Body of pancreas (tissue), 4 donors: ENCODE measurements around the gene MAP3K7. TPM values are rescaled to one million over a fixed set of nuclear protein-coding genes. Genes with fewer than 3 reads are reported as not detected.

Source experiments
- ATAC-seq: fragments of 150-250 bp; one replicate; pipeline ENCODE4 v1.9.1; 2016
- DNase-seq, 4 donors: peaks; one replicate each; pipeline ENCODE4 v3.0.0-alpha.2; 2019
- H3K27ac ChIP-seq, 4 donors: fragments of 200-600 bp; sonication (generic); 1 replicate in 3 of 4; 2 replicates in 1 of 4; pipeline versions ENCODE4 v1.5.1 to v1.6.1; 2016 to 2019; ENCODE audit warnings: mild to moderate bottlenecking in 1 of 4, mixed read lengths in 1 of 4, moderate library complexity in 1 of 4
- H3K27me3 ChIP-seq, 2 donors: fragments of 200-600 bp; sonication (generic); one replicate each; pipeline ENCODE4 v1.6.0; 2016; ENCODE audit warnings: mild to moderate bottlenecking in 1 of 2
- H3K36me3 ChIP-seq, 2 donors: fragments of 200-600 bp; sonication (generic); replicated peaks in 1 of 2; 2 replicates each; pipeline ENCODE4 v1.5.1; 2016; ENCODE audit warnings: low read depth in 2 of 2; ENCODE audit not compliant: insufficient read depth in 1 of 2
- H3K4me1 ChIP-seq: fragments of 200-600 bp; sonication (generic); one replicate; pipeline ENCODE4 v1.6.0; 2016
- H3K4me3 ChIP-seq, 2 donors: fragments of 200-600 bp; sonication (generic); 1 replicate in 1 of 2; 2 replicates in 1 of 2; pipeline ENCODE4 v1.5.1; 2016 to 2019
- H3K9me3 ChIP-seq, 3 donors: fragments of 200-600 bp; sonication (generic); 1 replicate in 2 of 3; 2 replicates in 1 of 3; pipeline ENCODE4 v1.5.1; 2016
- CTCF ChIP-seq, 7 experiments: fragments of 450-650 bp in 4 of 7; fragments of 200-600 bp in 3 of 7; sonication (generic) in 3 of 7; IDR thresholded peaks; one replicate each; pipeline ENCODE4 v1.5.1; 2016 to 2019; ENCODE audit warnings: antibody characterized with exemption in 7 of 7
- POLR2A ChIP-seq, 3 donors: fragments of 450-650 bp; IDR thresholded peaks; one replicate each; pipeline ENCODE4 v1.6.1; 2016; ENCODE audit warnings: antibody characterized with exemption in 3 of 3, mild to moderate bottlenecking in 2 of 3
- WGBS, 2 donors: methylation state at CpG; one replicate each; pipeline ENCODE4 v1.1.5; 2017; 5-methylcytosine and 5-hydroxymethylcytosine counted together
- intact Hi-C: fragments of 100-400 bp; cut with DNase I; formaldehyde crosslinking; loops from one replicate; pipeline ENCODE4 v1.15.1; 2023
- total RNA-seq, 2 donors: library from RNA; depleted of rRNA; stranded (reverse); fragments of >200 nt; gene quantifications; one replicate each; pipeline ENCODE4 v1.1.0, GENCODE V29; 2016

Gene MAP3K7
- total RNA-seq, 2 donors from 2014 or later = 7.3 to 16.1 TPM

DNA sequence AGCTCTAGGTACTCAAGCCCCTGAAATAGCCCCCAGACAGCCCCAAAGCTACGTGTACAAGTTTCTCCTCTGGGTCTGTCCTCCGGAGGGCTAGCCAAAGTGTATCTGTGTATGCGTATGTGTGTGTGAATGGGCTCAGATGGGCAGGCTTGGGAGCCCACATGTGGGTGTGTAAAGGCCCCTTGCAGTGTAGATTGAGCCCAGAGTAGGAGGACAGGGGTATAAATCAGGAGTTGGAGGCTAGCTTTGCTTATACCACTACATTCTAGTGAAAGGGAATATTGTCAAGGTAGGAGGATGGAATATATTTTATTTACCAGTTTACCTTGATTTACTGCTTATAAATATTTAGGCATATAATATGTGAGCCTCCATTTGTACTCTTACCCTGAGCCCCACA lies 9.0 kb upstream of the MAP3K7 start:
- 40 to 53% methylated on average over 3 of the region's 3 CpGs for WGBS, 2 donors
- Histone ChIP-seq H3K4me1 (no peaks in the 10 kb centered on the region), H3K36me3 (no peaks in the 10 kb centered on the region), H3K9me3 (no peaks in the 10 kb centered on the region), H3K27me3 (peaks cover 0 to 3% of the 10 kb centered on the region in 2 donors), H3K27ac (no peak overlapping the region), H3K4me3 (no peak overlapping the region)
- no peak for DNase-seq
- TF ChIP-seq CTCF (IDR thresholded peaks at IDR 0.05) (no peak), POLR2A (IDR thresholded peaks at IDR 0.05) (no peak)
- intact Hi-C loops = no loop called here
- no peak for ATAC-seq

GRCh38 chr6:90586546-90586835 lies 381 bp downstream of the MAP3K7 start:
- peak; percentile 19 for ATAC-seq
- H3K27ac ChIP-seq = peak overlapping the region; percentile 87 to 94 (median 90)
- 1 to 4% methylated on average over 4 to 18 of the region's 18 CpGs for WGBS, 2 donors

DNA sequence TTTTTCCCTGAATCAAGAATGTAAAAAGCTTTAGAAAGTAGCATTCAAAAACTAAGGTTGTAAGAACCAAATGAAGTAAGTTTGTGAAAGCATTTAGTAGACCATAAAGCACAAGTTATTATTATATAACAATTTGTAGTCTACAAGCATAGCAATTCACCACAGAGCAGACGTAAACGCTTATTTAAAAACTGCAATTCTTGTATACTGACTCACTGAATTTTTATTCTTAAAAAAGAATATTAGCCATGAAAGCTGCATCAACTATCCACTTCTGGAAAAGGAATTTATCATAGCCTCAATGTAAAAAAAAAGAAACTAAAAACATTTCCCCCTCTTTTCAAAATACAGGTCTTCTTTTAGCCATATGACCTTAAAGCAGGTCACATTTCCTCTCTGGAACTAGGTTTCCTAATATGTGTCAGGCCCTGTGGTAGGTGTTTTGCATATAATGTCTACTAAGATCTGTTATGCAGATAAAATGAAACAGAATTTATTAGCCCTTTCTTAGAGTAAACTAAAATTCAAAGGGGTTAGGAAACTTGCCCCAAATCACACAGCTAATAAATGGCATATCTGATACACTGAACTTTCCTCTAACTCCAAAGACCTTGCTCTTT lies 2.1 kb downstream of the MAP3K7 start:
- no peaks in the 10 kb centered on the region for H3K9me3 ChIP-seq
- ATAC-seq = no peak
- 87% methylated on average over 2 of the region's 2 CpGs for WGBS, 2 donors
- no peak overlapping the region for H3K27ac ChIP-seq
- H3K36me3 ChIP-seq = no peaks in the 10 kb centered on the region
- H3K4me3 ChIP-seq = no peak overlapping the region
- no peak for DNase-seq
- no peaks in the 10 kb centered on the region for H3K27me3 ChIP-seq
- intact Hi-C loops = no loop called here
- peaks cover 24% of the 10 kb centered on the region for H3K4me1 ChIP-seq
- TF ChIP-seq CTCF (IDR thresholded peaks at IDR 0.05) (no peak), POLR2A (IDR thresholded peaks at IDR 0.05) (no peak)

More at GRCh38 chr6:90586546-90586835, 381 bp downstream of the MAP3K7 start:
- H3K9me3 ChIP-seq = no peaks in the 10 kb centered on the region
- peaks cover 24% of the 10 kb centered on the region for H3K4me1 ChIP-seq
- intact Hi-C loops = no loop called here
- TF ChIP-seq POLR2A (IDR thresholded peaks at IDR 0.05) (no peak), CTCF (IDR thresholded peaks at IDR 0.05) (no peak)
- H3K36me3 ChIP-seq = no peaks in the 10 kb centered on the region
- no peaks in the 10 kb centered on the region for H3K27me3 ChIP-seq
- DNase-seq = no peak
- H3K4me3 ChIP-seq = peak overlapping the region; percentile 50 to 84

DNA sequence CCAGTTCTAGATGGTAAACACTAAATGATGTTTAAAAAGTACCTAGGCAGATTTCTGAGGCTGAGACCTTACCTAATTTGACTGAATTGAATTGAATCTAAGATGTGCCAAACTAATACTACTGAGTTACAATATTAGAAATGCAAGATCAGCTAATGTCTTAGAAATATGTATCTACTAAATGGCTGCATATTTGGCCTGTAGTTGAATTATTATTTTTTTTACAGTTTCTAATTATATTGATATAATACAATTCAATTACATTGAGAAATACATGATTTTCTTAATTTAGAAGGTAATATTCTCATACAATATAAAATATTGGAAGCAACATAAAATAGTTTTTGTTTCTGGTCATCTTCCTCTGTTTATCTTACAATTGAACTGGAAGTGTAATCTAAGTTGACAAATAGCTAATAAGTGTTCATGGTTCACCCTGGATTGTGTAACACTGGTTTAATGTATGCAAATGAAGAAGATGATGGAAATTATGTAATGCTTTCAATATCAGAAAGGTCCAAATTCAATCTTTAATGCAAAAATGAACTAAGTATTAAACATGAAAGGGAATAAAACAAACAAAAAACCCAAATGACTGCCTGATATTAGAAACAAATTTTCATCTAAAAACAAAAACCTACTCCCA lies 2.9 kb downstream of the MAP3K7 start:
- ATAC-seq (no peak), DNase-seq (no peak)
- no peaks in the 10 kb centered on the region for H3K27me3 ChIP-seq
- H3K27ac ChIP-seq = no peak overlapping the region
- intact Hi-C loops = no loop called here
- H3K4me1 ChIP-seq = peaks cover 24% of the 10 kb centered on the region
- no peaks in the 10 kb centered on the region for H3K9me3 ChIP-seq
- no peaks in the 10 kb centered on the region for H3K36me3 ChIP-seq
- TF ChIP-seq CTCF (IDR thresholded peaks at IDR 0.05) = no peak
- no peak for TF ChIP-seq POLR2A (IDR thresholded peaks at IDR 0.05)
- no peak overlapping the region for H3K4me3 ChIP-seq
